GM19463 (cell line): Measurements from ENCODE around the gene NPY2R.

ENCODE experiments used
- ATAC-seq: cut with Tn5 transposase; IDR thresholded peaks from one replicate; pipeline ENCODE4 v1.9.1; 2021; ENCODE audit warnings: mild to moderate bottlenecking, moderate library complexity; ENCODE audit not compliant: unreplicated experiment

The NPY2R gene, protein sequence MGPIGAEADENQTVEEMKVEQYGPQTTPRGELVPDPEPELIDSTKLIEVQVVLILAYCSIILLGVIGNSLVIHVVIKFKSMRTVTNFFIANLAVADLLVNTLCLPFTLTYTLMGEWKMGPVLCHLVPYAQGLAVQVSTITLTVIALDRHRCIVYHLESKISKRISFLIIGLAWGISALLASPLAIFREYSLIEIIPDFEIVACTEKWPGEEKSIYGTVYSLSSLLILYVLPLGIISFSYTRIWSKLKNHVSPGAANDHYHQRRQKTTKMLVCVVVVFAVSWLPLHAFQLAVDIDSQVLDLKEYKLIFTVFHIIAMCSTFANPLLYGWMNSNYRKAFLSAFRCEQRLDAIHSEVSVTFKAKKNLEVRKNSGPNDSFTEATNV

DNA sequence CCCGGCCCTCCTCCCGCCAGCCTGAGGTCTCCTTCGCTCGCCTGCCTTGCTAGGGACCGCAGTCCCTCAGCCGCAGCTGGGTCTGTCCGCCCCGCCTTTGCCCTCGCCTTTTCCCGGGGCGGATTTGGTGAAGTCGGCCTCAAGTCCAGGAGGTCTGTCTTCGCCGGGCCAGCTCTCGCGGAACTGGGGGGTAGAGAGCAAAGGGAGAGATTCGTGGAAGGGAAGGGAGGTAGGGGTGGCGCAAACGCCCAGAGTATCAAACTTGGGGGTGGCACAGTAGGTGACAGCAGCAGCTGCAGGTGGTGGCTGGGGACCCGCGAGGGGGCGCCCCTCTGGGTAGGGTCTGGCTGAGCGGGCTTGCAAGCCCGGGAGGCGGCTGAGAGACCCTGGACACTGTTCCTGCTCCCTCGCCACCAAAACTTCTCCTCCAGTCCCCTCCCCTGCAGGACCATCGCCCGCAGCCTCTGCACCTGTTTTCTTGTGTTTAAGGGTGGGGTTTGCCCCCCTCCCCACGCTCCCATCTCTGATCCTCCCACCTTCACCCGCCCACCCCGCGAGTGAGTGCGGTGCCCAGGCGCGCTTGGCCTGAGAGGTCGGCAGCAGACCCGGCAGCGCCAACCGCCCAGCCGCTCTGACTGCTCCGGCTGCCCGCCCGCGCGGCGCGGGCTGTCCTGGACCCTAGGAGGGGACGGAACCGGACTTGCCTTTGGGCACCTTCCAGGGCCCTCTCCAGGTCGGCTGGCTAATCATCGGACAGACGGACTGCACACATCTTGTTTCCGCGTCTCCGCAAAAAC is at the start of gene NPY2R:
Gene NPY2R (plus strand): TSS at position 379 of the 797 bp plus-strand sequence. CDS start 5,304 bp downstream, outside the sequence.
- no peak for ATAC-seq

GRCh38 chr4:155161357-155161756 is 47.1 kb upstream of the NPY2R start:
- no peak for ATAC-seq

- ATAC-seq, result no peak
Measured at GRCh38 chr4:155164718-155165117, 43.7 kb upstream of the NPY2R start.

DNA sequence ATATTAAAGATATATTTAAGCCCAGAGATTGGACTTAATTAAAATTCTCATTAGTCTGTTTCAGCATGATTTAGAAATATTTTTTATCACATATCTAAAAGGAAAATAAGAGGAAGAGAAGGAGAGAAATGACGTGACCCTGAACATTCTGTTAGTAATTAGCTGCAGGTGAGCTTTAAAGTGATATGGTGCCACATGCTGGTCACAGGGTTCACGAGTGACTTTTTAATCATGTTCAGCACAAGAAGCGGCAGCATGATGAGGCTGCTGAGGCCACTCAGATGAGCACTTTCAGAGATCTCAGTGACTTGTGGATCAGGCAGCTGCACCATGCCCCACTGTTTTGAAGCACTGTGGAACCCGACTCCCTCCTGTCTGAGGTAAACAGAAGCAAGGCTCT is 37.9 kb upstream of the NPY2R start:
- ATAC-seq, result no peak

DNA sequence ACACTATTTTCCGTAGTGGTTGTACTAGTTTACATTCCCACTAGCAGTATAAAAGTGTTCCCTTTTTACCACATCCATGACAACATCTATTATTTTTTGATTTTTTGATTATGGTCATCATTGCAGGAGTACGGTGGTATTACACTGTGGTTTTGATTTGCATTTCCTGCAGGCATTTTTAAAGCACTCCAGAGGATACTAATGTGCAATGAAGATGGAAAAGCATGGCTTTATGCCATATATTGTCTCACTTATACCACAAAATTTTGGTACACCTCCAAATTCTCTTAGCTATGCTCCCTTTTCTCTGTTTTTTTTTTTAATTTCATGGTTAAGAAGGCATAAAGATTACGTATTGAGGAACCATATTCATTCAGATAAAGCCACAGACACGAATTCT is 35.1 kb upstream of the NPY2R start:
- no peak for ATAC-seq

GRCh38 chr4:155174668-155175067 is 33.8 kb upstream of the NPY2R start:
- no peak for ATAC-seq

DNA sequence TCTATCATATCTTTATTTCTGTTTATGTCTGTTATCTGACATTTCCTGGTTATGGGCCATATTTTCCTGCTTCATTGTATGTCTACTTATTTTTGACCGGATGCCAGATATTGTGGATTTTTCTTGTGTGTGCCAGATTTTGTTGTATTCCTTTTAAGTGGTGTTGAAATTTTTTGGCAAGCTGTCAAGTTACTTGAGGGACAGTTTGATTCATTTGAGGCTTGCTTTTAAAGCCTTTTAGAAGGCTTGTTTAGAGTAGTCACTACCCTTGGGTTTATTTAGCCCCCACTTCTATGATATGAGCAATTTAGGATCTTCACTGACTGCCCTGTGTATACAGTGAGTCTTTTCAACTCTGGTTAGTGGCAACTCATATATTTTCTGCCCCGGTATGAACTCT is 29.2 kb upstream of the NPY2R start:
- no peak for ATAC-seq

GRCh38 chr4:155186972-155187371 is 21.5 kb upstream of the NPY2R start:
- ATAC-seq, result no peak

DNA sequence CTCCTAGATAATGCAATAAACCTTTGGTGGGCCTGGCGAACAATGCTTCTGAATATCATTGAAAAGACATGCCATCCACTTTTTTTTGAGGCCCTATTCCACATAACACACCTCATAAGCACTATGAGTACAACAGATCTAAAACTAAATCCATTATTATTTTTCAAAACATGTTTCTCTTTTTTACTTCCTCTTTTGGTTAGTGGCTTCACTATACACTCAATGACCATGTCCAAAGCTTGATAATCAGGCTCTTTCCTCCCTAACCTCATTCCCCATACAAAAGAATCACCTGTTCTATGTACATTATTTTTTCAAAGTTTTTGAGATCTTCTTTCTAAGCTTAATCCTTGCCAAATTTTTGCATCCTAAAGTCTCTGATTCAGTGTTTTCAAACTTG is 20.4 kb upstream of the NPY2R start:
- ATAC-seq, result no peak

DNA sequence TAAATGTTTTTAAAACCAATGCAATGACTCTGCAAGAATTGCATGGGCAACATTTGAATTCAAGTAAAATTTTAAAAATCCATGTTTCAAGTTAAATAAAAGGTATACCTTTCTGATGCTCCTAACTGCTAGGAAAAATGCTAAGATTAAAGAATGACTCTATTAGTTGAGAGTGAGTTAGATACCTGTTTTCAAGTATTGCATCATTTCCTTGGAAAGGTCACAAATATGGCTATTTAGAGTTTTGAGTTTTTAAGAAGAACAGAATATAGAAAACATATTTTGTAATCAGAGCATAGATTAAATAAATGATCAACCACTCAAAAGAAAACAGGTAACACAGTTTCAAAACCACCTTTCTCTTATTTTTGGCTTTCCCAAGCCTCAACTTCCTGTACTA is 18.3 kb upstream of the NPY2R start:
- no peak for ATAC-seq

- no peak for ATAC-seq
Measured at GRCh38 chr4:155197757-155198156, 10.7 kb upstream of the NPY2R start.

DNA sequence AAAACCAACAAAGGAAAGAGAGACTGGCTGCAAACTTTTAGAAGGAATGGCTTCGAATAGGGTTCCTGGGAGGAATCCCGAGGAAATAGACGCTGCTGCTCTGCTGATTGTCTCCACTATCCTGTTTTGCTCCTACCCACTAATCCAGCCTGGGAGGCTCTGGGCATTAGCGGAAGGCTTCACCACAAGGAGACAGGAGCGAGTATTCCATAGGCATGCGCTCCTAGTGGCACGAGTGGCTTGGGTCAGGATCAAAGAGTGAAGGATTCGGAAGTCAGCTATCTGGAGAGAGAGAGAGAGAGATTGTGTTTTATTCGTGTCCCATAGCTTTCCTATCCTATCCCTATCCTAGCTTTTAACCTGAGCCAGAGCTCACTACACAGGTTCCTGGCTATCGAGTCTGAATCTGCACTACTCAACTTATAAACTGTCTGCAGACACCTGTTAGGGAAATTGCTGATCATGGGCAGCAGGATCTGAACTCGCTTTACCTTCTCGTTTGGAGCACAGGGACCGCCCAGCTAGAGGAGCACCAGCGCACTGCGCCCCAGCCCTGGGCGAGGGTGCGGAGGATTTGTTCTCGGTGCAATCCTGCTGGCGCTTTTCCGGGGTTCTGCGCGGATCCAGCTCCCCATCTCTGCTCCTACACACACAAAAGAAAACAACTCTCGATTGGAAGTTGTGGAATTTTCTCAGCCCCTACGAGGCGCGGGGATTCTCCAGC is 740 bp upstream of the NPY2R start:
- ATAC-seq, result no peak

- ATAC-seq, result no peak
Measured at GRCh38 chr4:155220025-155220424, 11.6 kb downstream of the NPY2R start.

DNA sequence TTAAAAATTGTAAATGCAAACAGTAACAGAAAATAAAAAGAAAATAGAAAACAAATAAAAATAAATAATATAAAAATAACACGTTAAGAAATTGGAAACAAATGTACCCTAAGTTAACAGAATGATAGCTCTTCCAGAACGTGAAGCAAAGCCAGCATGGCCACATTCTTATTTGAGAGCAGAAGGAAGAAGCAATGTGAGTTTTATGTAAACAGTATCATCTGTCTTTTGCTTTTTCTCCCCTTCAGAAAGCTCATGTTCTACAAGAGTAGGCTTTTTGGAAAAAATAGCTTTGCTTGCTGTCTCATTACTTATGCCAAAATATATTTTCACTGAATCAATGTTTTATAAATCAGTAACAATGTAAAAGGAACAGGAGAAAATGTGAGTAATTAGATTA is 18.7 kb downstream of the NPY2R start:
- ATAC-seq, result no peak

DNA sequence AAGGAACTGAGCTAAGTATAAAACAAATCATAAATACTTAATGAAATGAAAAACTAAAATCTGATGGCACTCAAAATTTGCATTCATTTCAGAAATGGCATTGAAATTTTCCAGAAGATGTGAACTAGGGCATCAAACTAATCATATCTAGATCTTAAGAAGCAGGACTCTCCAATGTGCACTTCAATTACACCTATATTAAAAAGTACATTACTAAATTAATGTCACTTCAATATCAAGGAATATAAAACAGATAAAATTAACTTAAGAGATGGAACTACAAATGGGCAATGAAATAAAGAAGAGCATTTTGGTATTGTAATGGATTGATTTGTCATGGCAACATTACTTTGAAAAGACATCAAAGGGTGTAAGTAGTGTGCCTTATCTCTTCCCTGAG is 20.3 kb downstream of the NPY2R start:
- ATAC-seq, result no peak

- no peak for ATAC-seq
Measured at GRCh38 chr4:155232432-155232831, 24.0 kb downstream of the NPY2R start.

DNA sequence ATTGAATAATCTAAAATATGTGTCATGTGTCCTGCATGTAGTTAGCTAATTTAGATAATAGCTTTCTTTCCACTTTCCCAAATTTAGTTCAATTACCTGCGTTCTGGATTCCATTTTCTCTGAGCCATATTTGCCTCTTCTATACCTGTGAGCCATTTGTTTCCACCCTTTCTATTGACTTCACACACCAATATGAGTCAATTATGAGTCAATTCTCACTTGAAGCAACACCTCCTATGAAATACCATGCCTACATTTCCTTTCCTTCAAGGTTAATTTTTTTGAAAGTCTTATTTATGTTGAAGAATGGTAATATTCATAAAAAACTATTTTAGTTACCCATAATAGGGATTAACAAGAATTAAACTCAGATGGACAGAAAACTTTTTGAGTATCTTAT is 25.8 kb downstream of the NPY2R start:
- ATAC-seq, result no peak

DNA sequence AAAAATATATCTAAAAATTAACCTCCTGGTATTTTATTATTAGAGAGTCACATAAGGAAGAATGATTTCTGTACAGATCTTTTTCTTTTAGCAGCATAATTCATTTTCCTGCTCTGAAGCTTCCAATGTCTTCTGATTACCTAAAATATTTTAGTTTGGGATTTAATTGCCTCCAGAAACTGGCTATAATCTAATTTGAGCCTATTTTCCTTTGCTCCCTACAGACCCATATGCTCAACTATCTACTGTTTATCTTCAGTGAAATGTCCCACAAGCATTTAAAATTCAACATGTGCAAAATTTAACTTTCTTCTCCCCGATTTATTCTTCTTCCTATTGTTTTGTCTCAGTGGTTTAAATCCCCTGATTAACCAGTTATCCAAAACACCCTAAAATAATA is 29.1 kb downstream of the NPY2R start:
- no peak for ATAC-seq

GRCh38 chr4:155241225-155241624 is 32.8 kb downstream of the NPY2R start:
- ATAC-seq, result no peak

GRCh38 chr4:155241664-155242063 is 33.2 kb downstream of the NPY2R start:
- ATAC-seq, result no peak

DNA sequence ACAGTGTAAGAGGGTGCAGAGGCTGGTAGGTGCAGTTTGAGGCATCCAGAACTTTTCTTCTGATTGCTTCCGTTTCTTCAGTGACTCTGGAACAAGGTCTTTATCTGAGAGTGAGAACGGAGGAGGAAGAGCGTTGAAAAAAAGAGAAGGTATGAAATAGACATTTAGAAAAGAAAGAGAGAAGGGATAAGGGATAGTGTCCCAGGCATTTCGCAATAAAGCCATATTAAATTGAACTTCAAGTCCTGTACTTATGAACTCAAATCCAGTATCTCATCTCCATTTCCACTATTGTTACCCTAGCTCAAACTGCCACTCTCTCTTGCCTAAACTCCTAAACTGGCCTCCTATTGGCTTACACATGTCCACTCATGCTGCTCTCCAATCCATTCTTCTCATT is 36.7 kb downstream of the NPY2R start:
- no peak for ATAC-seq
